CD8-positive, alpha-beta memory T cell (primary cell): ENCODE results near the gene TRIM14. TPM values are rescaled to one million over a fixed set of nuclear protein-coding genes. Genes with fewer than 3 reads are reported as not detected.
"Not testable (repeated sequence)": the region's sequence is repeated elsewhere in the genome, so short reads cannot be mapped to it uniquely, and the experiment has no call there.

Source experiments
- CTCF ChIA-PET: fragments of 350-600 bp; sonication (Branson Sonifier 250); formaldehyde crosslinking; loops from one replicate; lab custom pipeline; 2021; ENCODE audit warnings: antibody characterized with exemption; lab: Charles Lee
- POLR2A ChIA-PET: fragments of 350-600 bp; sonication (Branson Sonifier 250); formaldehyde crosslinking; loops from one replicate; lab custom pipeline; 2021; ENCODE audit warnings: antibody characterized with exemption; lab: Charles Lee
- DNase-seq, 5 donors: peaks; one replicate each; pipeline versions ENCODE4 v3.0.0 to v3.0.0-alpha.2; 2020 to 2022; ENCODE audit warnings: mixed read lengths in 1 of 5
- H3K27ac ChIP-seq: one replicate; pipeline ENCODE4 v1.7.0; 2013; ENCODE audit warnings: low read depth, mild to moderate bottlenecking, low read length, moderate library complexity
- H3K27me3 ChIP-seq: 2 replicates; pipeline ENCODE4 v1.7.0; 2013; ENCODE audit warnings: low read length, mild to moderate bottlenecking; ENCODE audit not compliant: insufficient read depth, poor library complexity, severe bottlenecking
- H3K36me3 ChIP-seq: 2 replicates; pipeline ENCODE4 v1.7.0; 2013; ENCODE audit warnings: mild to moderate bottlenecking, low read length, moderate library complexity; ENCODE audit not compliant: insufficient read depth
- H3K4me1 ChIP-seq: 2 replicates; pipeline ENCODE4 v1.7.0; 2013; ENCODE audit warnings: mild to moderate bottlenecking, low read length, moderate library complexity; ENCODE audit not compliant: insufficient read depth
- H3K4me3 ChIP-seq: 2 replicates; pipeline ENCODE4 v1.7.0; 2013; ENCODE audit warnings: mild to moderate bottlenecking, low read length
- H3K9me3 ChIP-seq: 2 replicates; pipeline ENCODE4 v1.7.0; 2013; ENCODE audit warnings: mild to moderate bottlenecking, low read length
- H3K27ac Mint-ChIP-seq, 8 donors: one replicate each; pipeline ENCODE4 v1.8.0; 2020 to 2021; ENCODE audit warnings: mixed read lengths in 8 of 8, mild to moderate bottlenecking in 6 of 8, inconsistent platforms in 3 of 8, moderate library complexity in 3 of 8
- H3K27me3 Mint-ChIP-seq, 2 donors: one replicate each; pipeline ENCODE4 v1.8.0; 2020 to 2021; ENCODE audit warnings: mixed read lengths in 2 of 2, mild to moderate bottlenecking in 1 of 2, moderate library complexity in 1 of 2
- H3K36me3 Mint-ChIP-seq, 3 donors: one replicate each; pipeline ENCODE4 v1.8.0; 2020 to 2021; ENCODE audit warnings: mixed read lengths in 3 of 3, inconsistent platforms in 1 of 3, mild to moderate bottlenecking in 1 of 3
- H3K4me1 Mint-ChIP-seq, 3 donors: one replicate each; pipeline ENCODE4 v1.8.0; 2020 to 2021; ENCODE audit warnings: mixed read lengths in 3 of 3, inconsistent platforms in 1 of 3, mild to moderate bottlenecking in 1 of 3
- H3K4me3 Mint-ChIP-seq, 7 donors: one replicate each; pipeline ENCODE4 v1.8.0; 2020 to 2021; ENCODE audit warnings: mixed read lengths in 7 of 7, mild to moderate bottlenecking in 6 of 7, moderate library complexity in 4 of 7, inconsistent platforms in 2 of 7
- H3K9me3 Mint-ChIP-seq, 5 donors: one replicate each; pipeline ENCODE4 v1.8.0; 2020 to 2022; ENCODE audit warnings: mixed read lengths in 5 of 5, mild to moderate bottlenecking in 3 of 5, moderate library complexity in 2 of 5, inconsistent platforms in 1 of 5
- polyA plus RNA-seq: library from polyadenylated mRNA; unstranded; fragments of 300-500 nt; fragmentation: Illumina TruSeq; gene quantifications from one replicate; pipeline ENCODE4 v1.2.3, GENCODE V29; 2021
- total RNA-seq, 2 experiments: library from RNA; stranded (reverse); gene quantifications; one replicate each; pipeline ENCODE4 v1.2.3, GENCODE V29; 2021

The TRIM14 gene
- total and polyA plus RNA-seq, 3 experiments from 2014 or later, result 46.2 to 92.5 (median 52.1) TPM

GRCh38 chr9:98130060-98130459 lies 11.0 kb upstream of the TRIM14 start:
- H3K4me3 ChIP-seq, CTCF ChIA-PET, H3K4me3 Mint-ChIP-seq, POLR2A ChIA-PET, H3K27ac ChIP-seq, H3K4me1 Mint-ChIP-seq, H3K4me1 ChIP-seq, H3K9me3 ChIP-seq, DNase-seq, H3K9me3 Mint-ChIP-seq, H3K27me3 ChIP-seq, H3K36me3 ChIP-seq, H3K27me3 Mint-ChIP-seq: not testable (repeated sequence)
- peaks cover 0 to 73% (median 11%) of the 10 kb centered on the region in 3 donors for H3K36me3 Mint-ChIP-seq
- H3K27ac Mint-ChIP-seq, result peak overlapping the region in 2 of 8 donors; percentile 33 to 64

GRCh38 chr9:98129451-98129881 lies 10.4 kb upstream of the TRIM14 start:
- CTCF ChIA-PET, result no interaction called here
- no peak overlapping the region for H3K4me3 ChIP-seq
- H3K4me1 ChIP-seq, result no peaks in the 10 kb centered on the region
- no peak overlapping the region for H3K4me3 Mint-ChIP-seq
- no peaks in the 10 kb centered on the region for H3K9me3 ChIP-seq
- H3K36me3 Mint-ChIP-seq, result peaks cover 0 to 74% (median 14%) of the 10 kb centered on the region in 3 donors
- H3K27me3 ChIP-seq, result no peaks in the 10 kb centered on the region
- no peaks in the 10 kb centered on the region for H3K4me1 Mint-ChIP-seq
- POLR2A ChIA-PET, result no interaction called here
- DNase-seq, result no peak
- H3K27ac Mint-ChIP-seq, result peak overlapping the region in 7 of 8 donors; percentile 23 to 76 (median 34)
- H3K27ac ChIP-seq, result no peak overlapping the region
- no peaks in the 10 kb centered on the region for H3K36me3 ChIP-seq
- no peaks in the 10 kb centered on the region for H3K9me3 Mint-ChIP-seq
- peaks cover 0 to 2% of the 10 kb centered on the region in 2 donors for H3K27me3 Mint-ChIP-seq

GRCh38 chr9:98128316-98128715 lies 9.3 kb upstream of the TRIM14 start:
- no peak overlapping the region for H3K27ac ChIP-seq
- no peak overlapping the region for H3K4me3 Mint-ChIP-seq
- H3K27me3 Mint-ChIP-seq, result peaks cover 0 to 2% of the 10 kb centered on the region in 2 donors
- no peaks in the 10 kb centered on the region for H3K9me3 Mint-ChIP-seq
- ChIA-PET CTCF (interaction anchor here (1.1 kb wide), 1 partner anchor 9 kb away, joined by 3 read pairs; the partner anchor contains the start of gene TRIM14), POLR2A (no interaction called here)
- no peak for DNase-seq
- H3K27ac Mint-ChIP-seq, result no peak overlapping the region
- no peaks in the 10 kb centered on the region for H3K4me1 ChIP-seq
- no peaks in the 10 kb centered on the region for H3K36me3 ChIP-seq
- no peak overlapping the region for H3K4me3 ChIP-seq
- peaks cover 0 to 69% (median 14%) of the 10 kb centered on the region in 3 donors for H3K36me3 Mint-ChIP-seq
- H3K4me1 Mint-ChIP-seq, result no peaks in the 10 kb centered on the region
- no peaks in the 10 kb centered on the region for H3K27me3 ChIP-seq
- no peaks in the 10 kb centered on the region for H3K9me3 ChIP-seq

GRCh38 chr9:98127226-98127625 lies 8.2 kb upstream of the TRIM14 start:
- H3K27me3 Mint-ChIP-seq, result peaks cover 0 to 2% of the 10 kb centered on the region in 2 donors
- CTCF ChIA-PET, result no interaction called here
- no peaks in the 10 kb centered on the region for H3K9me3 Mint-ChIP-seq

GRCh38 chr9:98124637-98125426 lies 5.8 kb upstream of the TRIM14 start:
- peaks cover 0 to 39% (median 11%) of the 10 kb centered on the region in 3 donors for H3K36me3 Mint-ChIP-seq
- POLR2A ChIA-PET, result interaction anchor here (0.5 kb wide), 1 partner anchor 17 kb away, joined by 9 read pairs; no protein-coding TSS in a partner anchor

More at GRCh38 chr9:98127226-98127625, 8.2 kb upstream of the TRIM14 start:
- H3K27ac ChIP-seq, result no peak overlapping the region
- peaks cover 2% of the 10 kb centered on the region for H3K4me1 ChIP-seq
- H3K4me3 Mint-ChIP-seq, result no peak overlapping the region
- H3K36me3 Mint-ChIP-seq, result peaks cover 0 to 58% (median 14%) of the 10 kb centered on the region in 3 donors
- POLR2A ChIA-PET, result interaction anchor here (0.6 kb wide), 1 partner anchor 10 kb away, joined by 6 read pairs; no protein-coding TSS in a partner anchor
- H3K4me1 Mint-ChIP-seq, result peaks cover under 1 to 7% (median 5%) of the 10 kb centered on the region in 3 donors
- no peak overlapping the region for H3K4me3 ChIP-seq
- no peaks in the 10 kb centered on the region for H3K9me3 ChIP-seq
- no peak for DNase-seq
- no peaks in the 10 kb centered on the region for H3K27me3 ChIP-seq
- no peaks in the 10 kb centered on the region for H3K36me3 ChIP-seq
- peak overlapping the region in 2 of 8 donors; percentile 58 to 92 for H3K27ac Mint-ChIP-seq

GRCh38 chr9:98124091-98124490 lies 5.1 kb upstream of the TRIM14 start:
- H3K4me3 Mint-ChIP-seq, H3K27me3 ChIP-seq, DNase-seq, H3K27me3 Mint-ChIP-seq, H3K4me3 ChIP-seq, H3K9me3 ChIP-seq, H3K36me3 ChIP-seq, H3K27ac ChIP-seq, POLR2A ChIA-PET, H3K9me3 Mint-ChIP-seq: not testable (repeated sequence)
- peaks cover 22% of the 10 kb centered on the region for H3K4me1 ChIP-seq
- H3K27ac Mint-ChIP-seq, result peak overlapping the region in 2 of 8 donors; percentile 54 to 84
- CTCF ChIA-PET, result interaction anchor here (7.4 kb wide), 1 partner anchor 16 kb away, joined by 92 read pairs; no protein-coding TSS in a partner anchor
- H3K4me1 Mint-ChIP-seq, result peaks cover 28 to 38% (median 36%) of the 10 kb centered on the region in 3 donors
- H3K36me3 Mint-ChIP-seq, result peaks cover 0 to 37% (median 10%) of the 10 kb centered on the region in 3 donors

More at GRCh38 chr9:98124637-98125426, 5.8 kb upstream of the TRIM14 start:
- CTCF ChIA-PET, result interaction anchor here (0.9 kb wide), 1 partner anchor 131 kb away, joined by 3 read pairs; the partner anchor contains the start of gene TBC1D2
- Mint-ChIP-seq H3K27ac (peak overlapping the region in 4 of 8 donors; percentile 26 to 84 (median 32)), H3K9me3 (no peaks in the 10 kb centered on the region), H3K4me1 (peaks cover 23 to 31% (median 29%) of the 10 kb centered on the region in 3 donors), H3K4me3 (no peak overlapping the region), H3K27me3 (no peaks in the 10 kb centered on the region)
- Histone ChIP-seq H3K27ac (no peak overlapping the region), H3K27me3 (no peaks in the 10 kb centered on the region), H3K36me3 (no peaks in the 10 kb centered on the region), H3K4me3 (no peak overlapping the region), H3K4me1 (peaks cover 21% of the 10 kb centered on the region), H3K9me3 (no peaks in the 10 kb centered on the region)
- DNase-seq, result no peak

GRCh38 chr9:98121058-98121457 lies 2.0 kb upstream of the TRIM14 start:
- H3K9me3 Mint-ChIP-seq, result no peaks in the 10 kb centered on the region

More at GRCh38 chr9:98121058-98121457, 2.0 kb upstream of the TRIM14 start:
- no peak overlapping the region for H3K27ac ChIP-seq
- no peaks in the 10 kb centered on the region for H3K27me3 ChIP-seq
- H3K4me1 ChIP-seq, result peaks cover 36% of the 10 kb centered on the region
- peaks cover 45 to 61% (median 55%) of the 10 kb centered on the region in 3 donors for H3K4me1 Mint-ChIP-seq
- H3K27ac Mint-ChIP-seq, result peak overlapping the region; percentile 29 to 97 (median 92)
- CTCF ChIA-PET, result interaction anchor here (0.8 to 7.4 kb wide), 9 partner anchors 12 to 197 kb away, joined by 3 to 92 read pairs (median 3); partner anchors contain the start of gene ANP32B
- DNase-seq, result peak in 1 of 5 donors; percentile 30
- H3K36me3 Mint-ChIP-seq, result peaks cover 4 to 36% (median 10%) of the 10 kb centered on the region in 3 donors
- POLR2A ChIA-PET, result interaction anchor here (0.6 to 3.7 kb wide), 5 partner anchors 13 to 199 kb away, joined by 3 to 27 read pairs (median 3); partner anchors contain the start of genes TBC1D2 and TRMO
- no peak overlapping the region for H3K4me3 ChIP-seq
- H3K4me3 Mint-ChIP-seq, result peak overlapping the region; percentile 67 to 95 (median 86)
- no peaks in the 10 kb centered on the region for H3K36me3 ChIP-seq
- no peaks in the 10 kb centered on the region for H3K9me3 ChIP-seq
- no peaks in the 10 kb centered on the region for H3K27me3 Mint-ChIP-seq
